Measurements from ENCODE around the gene LRRTM3.

The LRRTM3 gene

GRCh38 chr10:66931949-66932343, 6.1 kb downstream of the LRRTM3 start:
- peaks cover 37% of the 10 kb centered on the region for H3K27me3 ChIP-seq
- H3K4me1 ChIP-seq (ENCODE audit: control insufficient read depth in 1 of 2, insufficient read depth in 1 of 2, low read depth in 1 of 2, low read length in 1 of 2), result no peaks in the 10 kb centered on the region
- no peaks in the 10 kb centered on the region for H3K36me3 ChIP-seq
- H3K4me3 ChIP-seq (ENCODE audit: low read depth in 1 of 2, low read length in 1 of 2), result no peak overlapping the region
- no peaks in the 10 kb centered on the region for H3K9me3 ChIP-seq
- no peak for TF ChIP-seq CTCF (IDR thresholded peaks at IDR 0.05)
- no peak overlapping the region for H3K27ac ChIP-seq

GRCh38 chr10:66934711-66935110, 8.9 kb downstream of the LRRTM3 start:
- Histone ChIP-seq H3K27ac (no peak overlapping the region), H3K4me3 (ENCODE audit: low read depth in 1 of 2, low read length in 1 of 2) (no peak overlapping the region), H3K36me3 (no peaks in the 10 kb centered on the region), H3K4me1 (ENCODE audit: control insufficient read depth in 1 of 2, insufficient read depth in 1 of 2, low read depth in 1 of 2, low read length in 1 of 2) (no peaks in the 10 kb centered on the region), H3K9me3 (no peaks in the 10 kb centered on the region), H3K27me3 (peaks cover 9% of the 10 kb centered on the region)
- TF ChIP-seq CTCF (IDR thresholded peaks at IDR 0.05), result no peak

- Histone ChIP-seq H3K4me3 (ENCODE audit: low read depth in 1 of 2, low read length in 1 of 2) (no peak overlapping the region), H3K9me3 (no peaks in the 10 kb centered on the region), H3K4me1 (ENCODE audit: control insufficient read depth in 1 of 2, insufficient read depth in 1 of 2, low read depth in 1 of 2, low read length in 1 of 2) (no peaks in the 10 kb centered on the region), H3K27ac (no peak overlapping the region), H3K36me3 (no peaks in the 10 kb centered on the region), H3K27me3 (no peaks in the 10 kb centered on the region)
- no peak for TF ChIP-seq CTCF (IDR thresholded peaks at IDR 0.05)
Measured at GRCh38 chr10:66940965-66941364, 15.1 kb downstream of the LRRTM3 start.

- H3K9me3 ChIP-seq, result no peaks in the 10 kb centered on the region
- TF ChIP-seq CTCF (IDR thresholded peaks at IDR 0.05), result no peak
- H3K36me3 ChIP-seq, result no peaks in the 10 kb centered on the region
- no peak overlapping the region for H3K27ac ChIP-seq
- no peaks in the 10 kb centered on the region for H3K27me3 ChIP-seq
- H3K4me3 ChIP-seq (ENCODE audit: low read depth in 1 of 2, low read length in 1 of 2), result no peak overlapping the region
- H3K4me1 ChIP-seq (ENCODE audit: control insufficient read depth in 1 of 2, insufficient read depth in 1 of 2, low read depth in 1 of 2, low read length in 1 of 2), result no peaks in the 10 kb centered on the region
Measured at GRCh38 chr10:66941491-66941890, 15.7 kb downstream of the LRRTM3 start.

GRCh38 chr10:66942407-66942806, 16.6 kb downstream of the LRRTM3 start:
- H3K4me1 ChIP-seq (ENCODE audit: control insufficient read depth in 1 of 2, insufficient read depth in 1 of 2, low read depth in 1 of 2, low read length in 1 of 2), result no peaks in the 10 kb centered on the region
- H3K36me3 ChIP-seq, result no peaks in the 10 kb centered on the region
- no peak overlapping the region for H3K27ac ChIP-seq
- H3K4me3 ChIP-seq (ENCODE audit: low read depth in 1 of 2, low read length in 1 of 2), result no peak overlapping the region
- no peaks in the 10 kb centered on the region for H3K9me3 ChIP-seq
- no peak for TF ChIP-seq CTCF (IDR thresholded peaks at IDR 0.05)
- H3K27me3 ChIP-seq, result no peaks in the 10 kb centered on the region

- TF ChIP-seq CTCF (IDR thresholded peaks at IDR 0.05), result no peak
- no peaks in the 10 kb centered on the region for H3K4me1 ChIP-seq (ENCODE audit: control insufficient read depth in 1 of 2, insufficient read depth in 1 of 2, low read depth in 1 of 2, low read length in 1 of 2)
- no peak overlapping the region for H3K4me3 ChIP-seq (ENCODE audit: low read depth in 1 of 2, low read length in 1 of 2)
- no peak overlapping the region for H3K27ac ChIP-seq
- no peaks in the 10 kb centered on the region for H3K9me3 ChIP-seq
- H3K36me3 ChIP-seq, result no peaks in the 10 kb centered on the region
- H3K27me3 ChIP-seq, result no peaks in the 10 kb centered on the region
Measured at GRCh38 chr10:66943590-66943989, 17.8 kb downstream of the LRRTM3 start.

Data from neutrophil (primary cell).